IgD-negative memory B cell (primary cell): Measurements from ENCODE around the gene SASH1. TPM values are rescaled to one million over a fixed set of nuclear protein-coding genes. Genes with fewer than 3 reads are reported as not detected.
A peak's percentile ranks its signal among the peaks of the same experiment; 100 is the strongest.

Experiments used
- H3K27ac Mint-ChIP-seq, 3 donors: one replicate each; pipeline ENCODE4 v1.8.0; 2020 to 2022; ENCODE audit warnings: mild to moderate bottlenecking in 3 of 3, mixed read lengths in 3 of 3, moderate library complexity in 1 of 3
- H3K27me3 Mint-ChIP-seq: one replicate; pipeline ENCODE4 v1.8.0; 2021; ENCODE audit warnings: mixed read lengths
- H3K36me3 Mint-ChIP-seq: one replicate; pipeline ENCODE4 v1.8.0; 2020; ENCODE audit warnings: mild to moderate bottlenecking, mixed read lengths
- H3K4me1 Mint-ChIP-seq, 3 donors: one replicate each; pipeline ENCODE4 v1.8.0; 2020 to 2022; ENCODE audit warnings: mixed read lengths in 3 of 3, mild to moderate bottlenecking in 1 of 3
- H3K4me3 Mint-ChIP-seq, 4 donors: one replicate each; pipeline ENCODE4 v1.8.0; 2020 to 2022; ENCODE audit warnings: mild to moderate bottlenecking in 4 of 4, mixed read lengths in 4 of 4, moderate library complexity in 3 of 4
- H3K9me3 Mint-ChIP-seq, 3 donors: one replicate each; pipeline ENCODE4 v1.8.0; 2020 to 2021; ENCODE audit warnings: mixed read lengths in 3 of 3, mild to moderate bottlenecking in 1 of 3
- polyA plus RNA-seq: library from polyadenylated mRNA; unstranded; fragments of 300-500 nt; fragmentation: Illumina TruSeq; gene quantifications from one replicate; pipeline ENCODE4 v1.2.3, GENCODE V29; 2021

SASH1 gene
- polyA plus RNA-seq, 1 donor from 2014 or later = 0.55 TPM

- H3K4me3 Mint-ChIP-seq = no peak overlapping the region
- H3K27ac Mint-ChIP-seq = no peak overlapping the region
- peaks cover 0 to 2% (median 0%) of the 10 kb centered on the region in 3 donors for H3K9me3 Mint-ChIP-seq
- no peaks in the 10 kb centered on the region for H3K4me1 Mint-ChIP-seq
- H3K27me3 Mint-ChIP-seq = peaks cover 7% of the 10 kb centered on the region
- no peaks in the 10 kb centered on the region for H3K36me3 Mint-ChIP-seq
Observed at GRCh38 chr6:148317739-148318138, 24.9 kb upstream of the SASH1 start.

GRCh38 chr6:148322704-148323103 is 19.9 kb upstream of the SASH1 start:
- Mint-ChIP-seq H3K36me3 (peaks cover 3% of the 10 kb centered on the region), H3K4me3 (no peak overlapping the region), H3K27ac (no peak overlapping the region), H3K27me3 (peaks cover 12% of the 10 kb centered on the region), H3K4me1 (no peaks in the 10 kb centered on the region), H3K9me3 (peaks cover 0 to 2% (median 0%) of the 10 kb centered on the region in 3 donors)

- Mint-ChIP-seq H3K27ac (no peak overlapping the region), H3K4me1 (no peaks in the 10 kb centered on the region), H3K4me3 (no peak overlapping the region), H3K36me3 (peaks cover 3% of the 10 kb centered on the region), H3K9me3 (peaks cover 0 to 2% (median 0%) of the 10 kb centered on the region in 3 donors), H3K27me3 (peaks cover 12% of the 10 kb centered on the region)
Observed at GRCh38 chr6:148323344-148323743, 19.3 kb upstream of the SASH1 start.

GRCh38 chr6:148324297-148324985 is 18.2 kb upstream of the SASH1 start:
- Mint-ChIP-seq H3K4me1 (no peaks in the 10 kb centered on the region), H3K36me3 (peaks cover 3% of the 10 kb centered on the region), H3K4me3 (no peak overlapping the region), H3K9me3 (peaks cover 0 to 2% (median 0%) of the 10 kb centered on the region in 3 donors), H3K27me3 (peaks cover 12% of the 10 kb centered on the region), H3K27ac (no peak overlapping the region)

GRCh38 chr6:148325316-148326068 is 17.1 kb upstream of the SASH1 start:
- H3K27ac Mint-ChIP-seq = no peak overlapping the region
- H3K4me1 Mint-ChIP-seq = no peaks in the 10 kb centered on the region
- no peaks in the 10 kb centered on the region for H3K9me3 Mint-ChIP-seq
- peaks cover 9% of the 10 kb centered on the region for H3K27me3 Mint-ChIP-seq
- H3K4me3 Mint-ChIP-seq = no peak overlapping the region
- H3K36me3 Mint-ChIP-seq = peaks cover 3% of the 10 kb centered on the region

- peaks cover 6% of the 10 kb centered on the region for H3K27me3 Mint-ChIP-seq
- H3K36me3 Mint-ChIP-seq = peaks cover 3% of the 10 kb centered on the region
- peaks cover 0 to 1% (median 0%) of the 10 kb centered on the region in 3 donors for H3K9me3 Mint-ChIP-seq
- H3K4me1 Mint-ChIP-seq = no peaks in the 10 kb centered on the region
- no peak overlapping the region for H3K27ac Mint-ChIP-seq
- no peak overlapping the region for H3K4me3 Mint-ChIP-seq
Observed at GRCh38 chr6:148328876-148329555, 13.6 kb upstream of the SASH1 start.

GRCh38 chr6:148329596-148330381 is 12.8 kb upstream of the SASH1 start:
- no peak overlapping the region for H3K4me3 Mint-ChIP-seq
- H3K27ac Mint-ChIP-seq = no peak overlapping the region
- no peaks in the 10 kb centered on the region for H3K4me1 Mint-ChIP-seq
- H3K27me3 Mint-ChIP-seq = peaks cover 6% of the 10 kb centered on the region
- peaks cover 3% of the 10 kb centered on the region for H3K36me3 Mint-ChIP-seq
- H3K9me3 Mint-ChIP-seq = peaks cover 0 to 1% (median 0%) of the 10 kb centered on the region in 3 donors

- Mint-ChIP-seq H3K27me3 (peaks cover 9% of the 10 kb centered on the region), H3K9me3 (peaks cover 0 to 1% (median 0%) of the 10 kb centered on the region in 3 donors), H3K27ac (no peak overlapping the region), H3K4me3 (no peak overlapping the region), H3K36me3 (no peaks in the 10 kb centered on the region), H3K4me1 (peaks cover 0 to 2% (median 0%) of the 10 kb centered on the region in 3 donors)
Observed at GRCh38 chr6:148332088-148332487, 10.6 kb upstream of the SASH1 start.

- peaks cover 19% of the 10 kb centered on the region for H3K27me3 Mint-ChIP-seq
- no peak overlapping the region for H3K27ac Mint-ChIP-seq
- H3K36me3 Mint-ChIP-seq = no peaks in the 10 kb centered on the region
- no peak overlapping the region for H3K4me3 Mint-ChIP-seq
- no peaks in the 10 kb centered on the region for H3K9me3 Mint-ChIP-seq
- H3K4me1 Mint-ChIP-seq = peaks cover under 1 to 2% (median 2%) of the 10 kb centered on the region in 3 donors
Observed at GRCh38 chr6:148336901-148337300, 5.7 kb upstream of the SASH1 start.

- Mint-ChIP-seq H3K36me3 (no peaks in the 10 kb centered on the region), H3K4me3 (no peak overlapping the region), H3K9me3 (peaks cover 0 to 4% (median 0%) of the 10 kb centered on the region in 3 donors), H3K4me1 (peaks cover 2 to 8% (median 7%) of the 10 kb centered on the region in 3 donors), H3K27me3 (peaks cover 33% of the 10 kb centered on the region), H3K27ac (no peak overlapping the region)
Observed at GRCh38 chr6:148339766-148340165, 2.9 kb upstream of the SASH1 start.

- Mint-ChIP-seq H3K27ac (no peak overlapping the region), H3K4me3 (no peak overlapping the region), H3K36me3 (no peaks in the 10 kb centered on the region), H3K9me3 (peaks cover 0 to 4% (median 0%) of the 10 kb centered on the region in 3 donors), H3K4me1 (peaks cover 2 to 8% (median 7%) of the 10 kb centered on the region in 3 donors), H3K27me3 (peaks cover 38% of the 10 kb centered on the region)
Observed at GRCh38 chr6:148340586-148341297, 1.9 kb upstream of the SASH1 start.

GRCh38 chr6:148342100-148342349 is 613 bp upstream of the SASH1 start:
- Mint-ChIP-seq H3K4me1 (peaks cover 2 to 7% (median 7%) of the 10 kb centered on the region in 3 donors), H3K36me3 (no peaks in the 10 kb centered on the region), H3K27ac (no peak overlapping the region), H3K4me3 (peak overlapping the region; percentile 64 to 92 (median 84)), H3K9me3 (peaks cover 0 to 4% (median 0%) of the 10 kb centered on the region in 3 donors), H3K27me3 (peaks cover 36% of the 10 kb centered on the region)

- Mint-ChIP-seq H3K36me3 (no peaks in the 10 kb centered on the region), H3K27ac (no peak overlapping the region), H3K4me3 (peak overlapping the region in 2 of 4 donors; percentile 43 to 59), H3K4me1 (peaks cover 2 to 7% (median 7%) of the 10 kb centered on the region in 3 donors), H3K9me3 (peaks cover 0 to 4% (median 0%) of the 10 kb centered on the region in 3 donors), H3K27me3 (peaks cover 36% of the 10 kb centered on the region)
Observed at GRCh38 chr6:148343047-148343782, 577 bp downstream of the SASH1 start.
